ENCODE measurements around the gene IL17RD.

Gene IL17RD

DNA sequence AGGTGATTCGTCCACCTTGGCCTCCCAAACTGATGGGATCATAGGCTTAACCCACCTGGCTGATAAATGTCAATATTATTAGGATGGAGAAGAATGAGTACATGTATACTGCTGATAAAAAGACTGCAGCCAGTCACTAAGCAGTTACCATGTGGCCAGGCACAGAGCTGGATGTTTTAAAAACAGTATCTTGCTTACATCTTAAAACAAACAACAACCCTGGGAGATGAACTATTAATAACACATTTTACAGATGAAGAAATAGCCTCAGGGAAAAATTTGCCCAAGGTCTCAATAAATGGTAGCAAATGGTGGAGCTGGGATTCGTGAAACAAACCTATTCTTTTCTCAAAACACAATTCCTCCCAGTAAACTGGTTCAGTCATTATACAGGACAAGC, 18.1 kb downstream of the IL17RD start:
- ATAC-seq (no peak), DNase-seq (no peak)
- H3K4me3 Mint-ChIP-seq: no peak overlapping the region
- H3K9me3 Mint-ChIP-seq: no peaks in the 10 kb centered on the region
- H3K27me3 Mint-ChIP-seq: peaks cover 47% of the 10 kb centered on the region
- H3K4me1 Mint-ChIP-seq: no peaks in the 10 kb centered on the region
- no peak overlapping the region for H3K27ac Mint-ChIP-seq

DNA sequence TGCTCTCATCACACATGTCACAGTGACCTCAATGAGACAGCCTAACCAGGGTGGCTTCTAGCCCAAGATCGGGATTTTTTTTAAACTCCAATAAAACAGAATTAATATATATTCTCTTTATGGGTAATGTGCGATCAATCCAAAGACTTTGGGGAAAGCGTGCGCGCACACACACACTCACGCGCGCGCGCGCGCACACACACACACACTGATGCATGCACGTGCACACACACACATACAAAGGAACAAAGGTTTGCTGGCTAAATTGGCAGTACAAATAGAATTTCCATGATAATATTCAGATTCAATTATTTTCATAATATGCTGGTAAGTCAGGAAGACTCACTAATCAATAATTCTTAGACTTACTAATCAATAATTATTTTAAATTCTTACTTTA, 19.3 kb downstream of the IL17RD start:
- Mint-ChIP-seq H3K27me3 (peaks cover 41% of the 10 kb centered on the region), H3K9me3 (no peaks in the 10 kb centered on the region), H3K27ac (no peak overlapping the region), H3K4me1 (no peaks in the 10 kb centered on the region), H3K4me3 (no peak overlapping the region)
- no peak for ATAC-seq
- DNase-seq: no peak

- Mint-ChIP-seq H3K4me1 (no peaks in the 10 kb centered on the region), H3K27me3 (peaks cover 32% of the 10 kb centered on the region), H3K4me3 (no peak overlapping the region), H3K9me3 (no peaks in the 10 kb centered on the region), H3K27ac (no peak overlapping the region)
- ATAC-seq (no peak), DNase-seq (no peak)
These were observed 20.2 kb downstream of the IL17RD start for GRCh38 chr3:57144952-57145351.

- DNase-seq: no peak
- H3K27ac Mint-ChIP-seq: no peak overlapping the region
- peaks cover 32% of the 10 kb centered on the region for H3K27me3 Mint-ChIP-seq
- no peaks in the 10 kb centered on the region for H3K9me3 Mint-ChIP-seq
- no peak for ATAC-seq
- no peaks in the 10 kb centered on the region for H3K4me1 Mint-ChIP-seq
- H3K4me3 Mint-ChIP-seq: no peak overlapping the region
These were observed 21.2 kb downstream of the IL17RD start for GRCh38 chr3:57143886-57144459.

GRCh38 chr3:57142411-57142723, 22.8 kb downstream of the IL17RD start:
- Mint-ChIP-seq H3K9me3 (no peaks in the 10 kb centered on the region), H3K4me1 (no peaks in the 10 kb centered on the region), H3K27ac (no peak overlapping the region), H3K27me3 (peaks cover 38% of the 10 kb centered on the region), H3K4me3 (no peak overlapping the region)
- no peak for ATAC-seq
- DNase-seq: no peak

DNA sequence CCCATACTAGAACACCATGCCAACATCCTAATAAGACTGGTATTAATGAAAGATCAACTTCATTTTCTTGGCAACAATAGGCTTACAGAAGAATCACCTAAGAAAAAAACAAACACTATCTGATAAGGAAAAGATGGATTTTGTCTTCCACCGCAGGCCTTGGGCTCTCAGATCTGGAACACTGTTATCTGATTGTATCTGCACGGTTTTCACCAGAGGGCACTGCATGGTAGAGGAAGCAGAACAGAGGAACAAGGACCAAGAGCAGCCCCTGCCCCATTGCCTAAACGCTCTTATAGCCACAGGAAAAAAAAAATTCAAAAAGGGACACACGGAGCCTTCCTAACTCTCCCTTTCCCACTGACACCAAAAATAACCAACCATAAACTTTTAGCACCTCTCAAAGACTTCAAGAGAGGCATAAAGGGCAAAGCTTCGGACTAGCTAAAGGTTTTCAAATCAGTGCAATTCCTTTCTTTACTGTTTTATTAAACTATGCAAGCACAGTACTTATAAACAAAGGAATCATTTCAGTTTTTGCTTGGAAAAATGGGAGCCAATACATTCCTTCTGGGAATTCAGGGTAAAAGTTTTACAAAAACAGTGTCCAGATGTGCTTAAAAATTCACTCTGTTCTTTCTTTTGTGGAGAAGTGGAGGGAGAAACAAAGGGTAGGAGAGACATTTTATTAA, 23.3 kb downstream of the IL17RD start:
- no peak for DNase-seq
- Mint-ChIP-seq H3K9me3 (no peaks in the 10 kb centered on the region), H3K27ac (no peak overlapping the region), H3K4me1 (no peaks in the 10 kb centered on the region), H3K4me3 (no peak overlapping the region), H3K27me3 (peaks cover 43% of the 10 kb centered on the region)
- no peak for ATAC-seq

GRCh38 chr3:57140894-57141293, 24.3 kb downstream of the IL17RD start:
- Mint-ChIP-seq H3K27me3 (peaks cover 45% of the 10 kb centered on the region), H3K4me1 (no peaks in the 10 kb centered on the region), H3K27ac (no peak overlapping the region), H3K4me3 (no peak overlapping the region), H3K9me3 (no peaks in the 10 kb centered on the region)
- DNase-seq (no peak), ATAC-seq (no peak)

DNA sequence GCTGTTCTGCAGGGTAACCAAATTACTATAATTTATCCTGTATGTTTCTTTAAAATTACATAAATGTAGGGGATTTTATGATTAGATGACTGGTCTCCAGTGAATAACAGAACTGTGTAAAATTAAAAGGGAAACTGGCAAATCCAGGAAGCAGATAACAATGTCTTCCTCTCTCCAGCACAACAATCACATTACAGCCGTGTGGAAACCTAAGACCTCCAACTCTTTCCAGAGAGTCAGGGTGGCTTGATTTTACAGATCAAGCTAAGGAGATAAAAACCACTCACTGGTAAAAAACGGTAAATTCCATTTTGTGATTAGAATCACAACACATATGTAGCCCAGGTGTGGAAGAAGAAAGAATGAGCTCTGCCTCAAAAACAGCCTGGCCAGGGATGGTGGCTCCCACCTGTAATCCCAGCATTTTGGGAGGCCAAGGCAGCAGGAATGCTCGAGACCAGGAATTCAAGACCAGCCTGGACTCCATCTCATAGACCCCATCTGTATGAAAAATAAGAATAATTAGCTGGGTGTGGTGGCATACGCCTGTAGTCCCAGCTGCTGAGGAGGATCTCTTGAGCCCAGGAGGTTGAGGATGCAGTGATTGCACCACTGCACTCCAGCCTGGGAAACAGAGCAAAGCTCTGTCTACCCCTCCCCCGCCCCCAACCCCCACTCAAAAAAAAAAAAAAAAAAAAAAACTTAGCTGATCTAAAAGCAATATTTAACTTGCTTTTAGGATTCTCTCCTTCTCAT, 29.0 kb downstream of the IL17RD start:
- no peak for ATAC-seq
- Mint-ChIP-seq H3K27me3 (peaks cover 26% of the 10 kb centered on the region), H3K4me1 (peaks cover 6% of the 10 kb centered on the region), H3K27ac (no peak overlapping the region), H3K4me3 (no peak overlapping the region), H3K9me3 (no peaks in the 10 kb centered on the region)
- no peak for DNase-seq

DNA sequence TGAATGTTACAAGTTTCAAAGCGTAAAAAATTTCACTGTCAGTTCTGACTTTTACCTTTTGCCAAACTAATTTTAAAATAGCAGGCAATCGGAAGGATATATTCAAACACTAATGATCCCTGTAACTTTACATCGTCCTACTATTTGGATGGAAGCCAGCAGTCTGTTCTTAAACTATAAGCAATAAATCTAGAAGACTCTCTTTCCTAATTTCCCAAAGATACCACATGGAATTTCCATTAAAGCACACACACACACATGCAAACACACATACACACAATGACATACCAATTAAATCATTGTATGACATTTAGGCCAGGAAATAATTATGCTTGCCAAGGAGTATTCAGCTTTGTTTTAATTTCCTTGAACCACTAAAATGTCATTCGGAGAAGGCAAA, 32.0 kb downstream of the IL17RD start:
- Mint-ChIP-seq H3K4me3 (no peak overlapping the region), H3K4me1 (peaks cover 13% of the 10 kb centered on the region), H3K27ac (no peak overlapping the region), H3K9me3 (no peaks in the 10 kb centered on the region), H3K27me3 (peaks cover 22% of the 10 kb centered on the region)
- no peak for ATAC-seq
- DNase-seq: no peak

DNA sequence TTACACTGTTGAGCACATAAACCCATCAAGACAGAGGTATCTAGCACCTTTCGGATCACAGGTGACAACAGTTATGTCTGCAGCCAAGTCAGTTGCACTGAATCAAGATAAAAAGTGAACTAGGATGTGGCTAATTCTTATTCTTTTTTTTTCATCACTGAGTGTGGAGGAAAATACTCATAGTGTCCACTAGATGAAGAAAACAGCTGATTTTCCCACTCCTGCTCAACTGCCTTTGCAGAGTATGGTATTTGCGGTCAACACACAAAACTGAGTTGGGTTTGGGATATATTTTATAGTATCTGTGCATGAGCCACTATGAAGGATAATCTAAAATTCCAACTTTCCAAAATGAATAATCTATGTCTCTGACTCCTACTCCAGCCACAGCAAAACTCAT, 32.5 kb downstream of the IL17RD start:
- ATAC-seq: no peak

GRCh38 chr3:57131210-57131588, 34.0 kb downstream of the IL17RD start:
- ATAC-seq: no peak
- H3K4me1 Mint-ChIP-seq: peaks cover 13% of the 10 kb centered on the region
- DNase-seq: no peak
- no peak overlapping the region for H3K4me3 Mint-ChIP-seq
- no peaks in the 10 kb centered on the region for H3K9me3 Mint-ChIP-seq
- H3K27ac Mint-ChIP-seq: no peak overlapping the region
- H3K27me3 Mint-ChIP-seq: peaks cover 7% of the 10 kb centered on the region

More for the DNA sequence above, 32.5 kb downstream of the IL17RD start:
- Mint-ChIP-seq H3K4me3 (no peak overlapping the region), H3K27ac (no peak overlapping the region), H3K9me3 (no peaks in the 10 kb centered on the region), H3K27me3 (peaks cover 17% of the 10 kb centered on the region), H3K4me1 (peaks cover 13% of the 10 kb centered on the region)
- DNase-seq: no peak

DNA sequence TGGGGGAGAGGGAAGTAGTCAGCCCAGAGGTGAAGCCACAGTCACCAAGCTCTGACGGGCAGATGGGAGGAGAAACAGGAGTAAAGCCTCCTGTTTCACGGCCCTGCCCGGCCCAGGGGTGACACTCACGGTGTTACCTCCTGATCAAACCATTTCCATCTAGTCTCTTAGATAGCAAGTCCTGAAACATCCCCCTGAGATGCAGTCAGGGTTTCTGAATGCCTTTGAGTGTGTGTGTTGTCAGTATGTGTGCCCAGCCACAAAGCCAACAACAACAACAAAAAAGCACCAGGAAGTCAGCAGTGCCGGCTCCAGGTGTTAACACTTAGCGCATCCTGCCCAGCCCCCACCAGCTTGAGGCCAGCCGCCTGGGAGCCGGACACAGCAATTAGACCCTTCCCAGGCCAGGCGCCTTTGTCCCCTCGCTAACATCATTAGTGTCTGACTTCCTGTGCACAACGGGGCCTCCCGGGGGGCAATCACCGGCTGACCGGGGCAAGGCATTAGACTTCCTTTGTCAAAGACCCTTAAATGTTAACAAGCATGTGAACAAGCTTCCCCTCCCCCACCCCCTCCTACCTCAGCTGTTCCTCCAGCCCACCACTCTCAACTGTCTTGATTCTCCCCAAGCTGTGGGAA, 34.5 kb downstream of the IL17RD start:
- Mint-ChIP-seq H3K4me1 (peaks cover 13% of the 10 kb centered on the region), H3K27me3 (peaks cover 7% of the 10 kb centered on the region), H3K27ac (peak overlapping the region in 1 of 2 donors; percentile 86), H3K4me3 (no peak overlapping the region), H3K9me3 (no peaks in the 10 kb centered on the region)
- ATAC-seq (no peak), DNase-seq (no peak)

DNA sequence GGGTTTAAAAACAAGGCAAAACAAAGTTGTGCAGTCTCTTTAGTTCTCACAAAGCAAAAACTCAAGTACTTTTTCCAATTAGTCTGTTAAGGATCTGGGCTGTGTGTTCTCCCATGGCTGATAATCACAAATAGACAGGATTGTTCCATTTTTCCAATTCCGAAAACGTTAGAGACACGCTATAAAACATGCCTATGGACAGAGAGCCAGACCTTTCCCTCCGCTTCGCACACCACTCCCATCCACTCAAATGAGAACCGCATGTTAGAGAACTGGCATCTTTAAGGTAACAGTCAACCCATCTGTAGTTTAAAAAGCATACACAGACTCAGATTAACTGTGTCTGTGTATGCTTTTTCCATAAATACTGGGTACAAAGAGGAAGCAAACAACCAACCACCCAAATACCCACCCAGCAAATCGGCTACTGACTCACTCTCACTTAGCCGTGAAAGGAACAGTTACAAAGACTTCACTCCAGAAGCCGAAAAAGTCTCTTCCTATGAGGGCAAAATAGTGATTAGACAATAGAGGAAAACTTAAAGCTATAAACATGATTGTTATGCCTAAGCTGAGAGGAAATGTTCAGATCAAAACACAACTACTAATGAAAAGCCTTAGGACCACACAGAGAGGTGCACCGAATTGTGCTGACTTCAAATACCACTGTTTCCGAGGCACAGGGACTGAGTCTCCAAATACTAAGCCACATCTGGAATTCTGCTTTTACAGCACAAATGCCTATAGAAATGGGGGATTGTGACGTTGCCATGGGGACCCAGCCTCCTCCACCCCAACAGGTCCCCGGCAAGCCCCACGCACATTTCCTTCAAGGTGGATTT, 36.1 kb downstream of the IL17RD start:
- peaks cover 7% of the 10 kb centered on the region for H3K4me1 Mint-ChIP-seq
- H3K27ac Mint-ChIP-seq: no peak overlapping the region
- H3K9me3 Mint-ChIP-seq: no peaks in the 10 kb centered on the region
- H3K27me3 Mint-ChIP-seq: peaks cover 7% of the 10 kb centered on the region
- H3K4me3 Mint-ChIP-seq: no peak overlapping the region
- no peak for ATAC-seq
- no peak for DNase-seq

DNA sequence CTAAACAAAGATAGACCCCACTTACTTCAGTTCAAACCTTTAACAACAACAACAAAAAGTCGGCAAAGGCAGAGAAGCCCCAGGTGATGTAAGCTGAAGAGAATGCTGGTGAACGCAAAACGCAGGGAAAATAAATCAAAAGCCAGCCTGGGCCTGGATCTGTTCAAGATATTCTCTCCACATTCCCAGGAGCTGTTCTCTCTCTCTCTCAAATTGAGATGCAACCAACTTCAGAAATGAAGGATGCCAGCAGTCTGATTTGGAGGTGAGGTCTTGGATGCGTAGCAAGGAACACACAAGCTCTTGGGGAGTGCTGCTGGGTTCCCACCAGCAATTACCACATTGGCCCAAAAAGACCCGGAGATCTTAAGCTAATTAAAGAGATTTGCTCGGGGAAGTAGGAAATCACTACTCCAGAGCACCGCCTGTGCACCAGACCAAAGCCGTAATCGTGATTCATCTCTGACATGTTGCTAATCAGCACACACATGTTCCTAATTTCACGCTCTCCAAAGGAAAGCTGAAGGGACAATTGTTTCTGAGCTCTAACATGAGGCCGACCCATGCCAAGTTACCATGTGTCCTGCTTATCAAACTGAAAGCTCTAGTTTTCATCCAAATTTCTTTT, 37.1 kb downstream of the IL17RD start:
- peaks cover 7% of the 10 kb centered on the region for H3K4me1 Mint-ChIP-seq
- H3K4me3 Mint-ChIP-seq: no peak overlapping the region
- peaks cover 14% of the 10 kb centered on the region for H3K27me3 Mint-ChIP-seq
- DNase-seq (no peak), ATAC-seq (no peak)
- no peaks in the 10 kb centered on the region for H3K9me3 Mint-ChIP-seq
- H3K27ac Mint-ChIP-seq: no peak overlapping the region

DNA sequence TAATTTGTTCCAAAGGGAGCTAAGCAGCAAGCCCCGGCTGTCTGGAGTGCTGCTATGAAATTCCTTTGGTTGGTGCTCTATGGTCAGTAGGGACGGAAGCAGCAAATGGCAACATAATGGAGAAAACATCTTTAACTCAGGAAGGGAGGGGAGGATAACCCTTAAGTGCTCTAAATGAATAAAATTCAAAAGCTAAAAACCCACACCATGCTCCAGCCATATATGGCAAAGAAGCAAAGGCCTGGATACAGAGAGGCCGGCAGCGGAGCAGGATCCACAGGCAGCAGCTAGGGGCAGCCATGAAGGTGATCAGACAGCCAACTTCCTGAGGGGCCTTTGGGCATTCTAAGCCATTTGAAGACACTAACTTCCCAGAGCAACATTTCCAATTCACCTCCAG, 38.9 kb downstream of the IL17RD start:
- Mint-ChIP-seq H3K27me3 (peaks cover 15% of the 10 kb centered on the region), H3K27ac (no peak overlapping the region), H3K4me1 (peaks cover 7% of the 10 kb centered on the region), H3K4me3 (no peak overlapping the region), H3K9me3 (no peaks in the 10 kb centered on the region)
- ATAC-seq (no peak), DNase-seq (no peak)

Data from stimulated activated naive CD8-positive, alpha-beta T cell treated with anti-CD3 and anti-CD28 coated beads, Interleukin-15, amount 100 ng/mL, for 72 hours (primary cell).